ENCODE results near the gene SBF1.
A peak's percentile ranks its signal among the peaks of the same experiment; 100 is the strongest.

Gene SBF1

GRCh38 chr22:50396751-50397370, 78.0 kb downstream of the SBF1 start:
- DNase-seq: peak; percentile 22

Data from DMS53 (cell line).